RWPE1 (cell line): ENCODE results near the gene HEXIM2.
A peak's percentile ranks its signal among the peaks of the same experiment; 100 is the strongest.

Experiments used
- CTCF ChIA-PET: fragments of 350-600 bp; sonication (Branson Sonifier 250); formaldehyde crosslinking; extraction: SDS; loops from one replicate; lab custom pipeline; 2021; lab: Yijun Ruan, JAX
- POLR2A ChIA-PET: fragments of 400-600 bp; formaldehyde crosslinking; extraction: SDS; loops from one replicate; lab custom pipeline; 2020; ENCODE audit warnings: antibody characterized with exemption; ENCODE audit not compliant: low non-redundant PET; lab: Yijun Ruan, JAX
- DNase-seq: peaks from one replicate; pipeline ENCODE4 v3.0.0; 2012; ENCODE audit warnings: low spot score
- H3K27ac ChIP-seq: fragments of 450-650 bp; 2 replicates; pipeline ENCODE4 v1.5.1; 2017
- TF ChIP-seq, protein P1 (sequence below): fragments of 450-650 bp; conservative IDR thresholded peaks from 2 replicates; pipeline ENCODE4 v1.5.1; 2017; ENCODE audit warnings: low read depth, mild to moderate bottlenecking

The HEXIM2 gene, protein sequence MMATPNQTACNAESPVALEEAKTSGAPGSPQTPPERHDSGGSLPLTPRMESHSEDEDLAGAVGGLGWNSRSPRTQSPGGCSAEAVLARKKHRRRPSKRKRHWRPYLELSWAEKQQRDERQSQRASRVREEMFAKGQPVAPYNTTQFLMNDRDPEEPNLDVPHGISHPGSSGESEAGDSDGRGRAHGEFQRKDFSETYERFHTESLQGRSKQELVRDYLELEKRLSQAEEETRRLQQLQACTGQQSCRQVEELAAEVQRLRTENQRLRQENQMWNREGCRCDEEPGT

GRCh38 chr17:45161288-45162024, at the start of gene HEXIM2:
Gene HEXIM2, plus strand, starts transcription at chr17:45161875. Its CDS starts 919 bp downstream, at chr17:45162794.
- TF ChIP-seq, protein P1, sequence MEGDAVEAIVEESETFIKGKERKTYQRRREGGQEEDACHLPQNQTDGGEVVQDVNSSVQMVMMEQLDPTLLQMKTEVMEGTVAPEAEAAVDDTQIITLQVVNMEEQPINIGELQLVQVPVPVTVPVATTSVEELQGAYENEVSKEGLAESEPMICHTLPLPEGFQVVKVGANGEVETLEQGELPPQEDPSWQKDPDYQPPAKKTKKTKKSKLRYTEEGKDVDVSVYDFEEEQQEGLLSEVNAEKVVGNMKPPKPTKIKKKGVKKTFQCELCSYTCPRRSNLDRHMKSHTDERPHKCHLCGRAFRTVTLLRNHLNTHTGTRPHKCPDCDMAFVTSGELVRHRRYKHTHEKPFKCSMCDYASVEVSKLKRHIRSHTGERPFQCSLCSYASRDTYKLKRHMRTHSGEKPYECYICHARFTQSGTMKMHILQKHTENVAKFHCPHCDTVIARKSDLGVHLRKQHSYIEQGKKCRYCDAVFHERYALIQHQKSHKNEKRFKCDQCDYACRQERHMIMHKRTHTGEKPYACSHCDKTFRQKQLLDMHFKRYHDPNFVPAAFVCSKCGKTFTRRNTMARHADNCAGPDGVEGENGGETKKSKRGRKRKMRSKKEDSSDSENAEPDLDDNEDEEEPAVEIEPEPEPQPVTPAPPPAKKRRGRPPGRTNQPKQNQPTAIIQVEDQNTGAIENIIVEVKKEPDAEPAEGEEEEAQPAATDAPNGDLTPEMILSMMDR = no peak
- ChIA-PET CTCF (interaction anchor here (0.6 to 4.7 kb wide), 7 partner anchors 10 to 37 kb away, joined by 3 to 30 read pairs (median 6); partner anchors contain the start of genes ACBD4 and HEXIM1), POLR2A (interaction anchor here (0.6 to 2.5 kb wide), 7 partner anchors 10 to 137 kb away, joined by 3 to 40 read pairs (median 8); partner anchors contain the start of gene HEXIM1)
- DNase-seq = peak; percentile 97
- H3K27ac ChIP-seq = peak within 1 kb of the TSS; percentile 95

DNA sequence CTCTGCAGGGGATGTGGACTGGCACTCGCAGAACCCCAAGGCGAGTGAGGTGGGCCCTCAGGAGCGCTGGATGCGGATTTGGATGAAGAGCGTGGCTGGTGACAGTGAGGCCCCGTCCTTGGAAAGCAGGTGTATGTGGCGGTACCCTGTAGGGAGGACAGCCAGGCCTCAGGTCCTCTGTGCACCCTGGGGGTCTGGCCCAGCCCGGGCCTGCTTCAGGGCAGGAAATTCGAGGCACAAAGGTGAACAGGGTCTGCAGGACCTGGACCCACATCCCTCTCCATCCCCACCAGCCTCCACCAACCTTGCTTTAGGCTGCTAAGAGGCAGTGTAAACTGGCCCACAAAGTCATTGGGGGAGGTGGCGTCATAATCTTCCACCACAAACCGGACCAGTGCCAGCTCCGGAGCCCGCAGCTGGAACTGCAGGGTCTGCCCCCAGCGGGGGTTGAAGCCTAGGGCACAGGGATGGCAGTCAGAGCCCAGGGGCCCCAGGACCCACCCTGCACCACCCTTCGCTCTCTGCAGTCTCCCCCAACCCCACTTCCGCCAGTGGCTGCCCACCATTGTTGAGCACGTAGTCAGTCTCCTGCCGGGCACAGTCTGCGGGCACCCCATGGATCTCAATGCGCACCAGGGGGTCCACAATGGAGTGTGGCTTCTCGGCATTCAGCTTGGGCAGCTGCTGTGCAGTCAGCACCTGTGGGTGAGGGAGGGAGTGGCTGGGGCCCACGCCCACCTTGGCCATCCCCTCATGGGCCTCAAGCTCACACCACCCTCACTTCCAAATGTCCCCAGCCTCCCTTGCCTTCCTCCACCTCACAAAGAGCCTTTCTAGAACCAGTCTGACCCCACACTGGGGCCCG, 48.9 kb upstream of the HEXIM2 start:
- no peak for DNase-seq
- H3K27ac ChIP-seq = peak overlapping the region; percentile 81
- CTCF ChIA-PET = interaction anchor here (0.9 kb wide), 1 partner anchor 23 kb away, joined by 3 read pairs; the partner anchor contains the start of gene ACBD4
- TF ChIP-seq, protein P1 = no peak
- POLR2A ChIA-PET = no interaction called here

GRCh38 chr17:45113424-45113754, 48.3 kb upstream of the HEXIM2 start:
- ChIA-PET POLR2A (no interaction called here), CTCF (no interaction called here)
- TF ChIP-seq, protein P1 = no peak
- DNase-seq = no peak
- H3K27ac ChIP-seq = peak overlapping the region; percentile 81

DNA sequence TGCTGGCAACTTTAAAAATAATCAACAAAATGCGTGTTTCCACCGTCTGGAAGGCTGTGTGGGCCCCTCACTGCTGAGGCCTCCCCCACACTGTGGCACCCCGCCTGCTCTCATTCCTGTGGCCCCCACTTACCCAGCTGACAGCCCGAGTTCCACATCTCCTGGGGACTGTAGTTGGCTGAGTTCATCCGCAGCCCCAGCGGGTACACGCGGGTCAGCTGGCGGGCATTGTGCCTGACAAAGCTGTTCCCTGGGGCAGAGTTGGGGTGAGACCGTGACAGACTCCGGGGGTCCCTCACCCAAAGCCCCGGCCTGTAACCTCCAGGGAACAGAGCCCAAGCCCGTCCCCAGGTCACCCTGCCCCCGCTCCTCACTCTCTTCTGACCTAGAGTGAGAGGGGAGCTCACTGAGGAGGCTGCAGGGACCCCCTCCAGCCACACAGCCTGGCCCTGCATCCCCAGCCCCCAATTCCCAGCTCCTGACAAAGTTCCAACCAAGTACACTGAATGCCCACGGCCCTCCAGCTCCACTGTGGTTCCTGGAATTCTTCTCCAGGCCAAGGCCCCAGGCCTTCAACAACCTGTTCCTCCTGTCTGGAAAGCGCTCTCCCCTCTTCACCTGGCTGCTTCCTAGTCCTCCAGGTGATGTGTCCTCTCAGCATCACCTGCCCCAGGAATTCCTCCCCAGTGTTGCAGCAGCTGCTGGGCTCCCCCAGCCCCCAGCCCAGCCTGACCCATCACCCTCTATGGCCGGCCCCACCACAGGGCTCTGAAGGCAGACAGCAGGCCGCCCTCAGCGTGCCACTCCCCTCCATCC, 47.4 kb upstream of the HEXIM2 start:
- CTCF ChIA-PET = interaction anchor here (0.9 to 1.4 kb wide), 2 partner anchors 15 to 21 kb away, joined by 5 to 6 read pairs; no protein-coding TSS in a partner anchor
- POLR2A ChIA-PET = no interaction called here
- TF ChIP-seq, protein P1 = no peak
- peak overlapping the region; percentile 81 for H3K27ac ChIP-seq
- no peak for DNase-seq

DNA sequence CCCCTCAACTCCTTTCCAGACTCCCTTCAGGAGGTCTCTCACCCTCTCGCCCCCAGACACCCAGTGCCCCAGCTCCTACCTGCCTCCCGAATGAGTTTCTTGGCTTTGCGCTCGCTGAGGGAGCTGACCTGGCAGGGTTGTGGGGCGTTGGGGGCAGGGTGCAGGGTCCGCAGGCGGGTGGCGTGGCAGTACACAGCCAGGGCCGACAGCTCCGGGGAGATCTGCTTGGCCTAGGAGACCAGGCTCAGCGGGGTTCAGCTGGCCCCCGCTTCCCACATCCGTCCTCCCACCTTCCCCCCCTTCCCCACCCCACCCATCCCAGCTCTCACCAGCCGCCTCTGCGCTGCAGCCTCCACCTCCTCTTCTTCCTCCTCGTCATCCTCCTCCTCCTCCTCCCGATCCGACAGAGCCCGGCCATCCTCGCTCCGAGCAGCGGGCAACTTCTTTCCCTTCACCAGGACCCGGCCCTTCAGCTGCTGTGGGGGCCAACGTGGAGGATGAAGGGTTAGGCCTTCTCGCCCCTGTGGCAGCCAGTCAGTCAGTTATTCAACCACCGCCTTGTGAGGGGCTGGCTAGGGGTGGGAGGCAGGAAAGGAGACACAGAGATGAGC, 46.6 kb upstream of the HEXIM2 start:
- TF ChIP-seq, protein P1 = no peak
- ChIA-PET CTCF (interaction anchor here (0.6 to 1.4 kb wide), 4 partner anchors 16 to 336 kb away, joined by 4 to 6 read pairs (median 4); no protein-coding TSS in a partner anchor), POLR2A (interaction anchor here (0.6 kb wide), 1 partner anchor 37 kb away, joined by 5 read pairs; no protein-coding TSS in a partner anchor)
- no peak for DNase-seq
- H3K27ac ChIP-seq = peak overlapping the region; percentile 81
